Body of pancreas (tissue), 4 donors: ENCODE data around the gene PYROXD2.

ENCODE experiments used
- CTCF ChIP-seq, 7 experiments: fragments of 450-650 bp in 4 of 7; fragments of 200-600 bp in 3 of 7; sonication (generic) in 3 of 7; IDR thresholded peaks; one replicate each; pipeline ENCODE4 v1.5.1; 2016 to 2019; ENCODE audit warnings: antibody characterized with exemption in 7 of 7
- POLR2A ChIP-seq, 3 donors: fragments of 450-650 bp; IDR thresholded peaks; one replicate each; pipeline ENCODE4 v1.6.1; 2016; ENCODE audit warnings: antibody characterized with exemption in 3 of 3, mild to moderate bottlenecking in 2 of 3

DNA sequence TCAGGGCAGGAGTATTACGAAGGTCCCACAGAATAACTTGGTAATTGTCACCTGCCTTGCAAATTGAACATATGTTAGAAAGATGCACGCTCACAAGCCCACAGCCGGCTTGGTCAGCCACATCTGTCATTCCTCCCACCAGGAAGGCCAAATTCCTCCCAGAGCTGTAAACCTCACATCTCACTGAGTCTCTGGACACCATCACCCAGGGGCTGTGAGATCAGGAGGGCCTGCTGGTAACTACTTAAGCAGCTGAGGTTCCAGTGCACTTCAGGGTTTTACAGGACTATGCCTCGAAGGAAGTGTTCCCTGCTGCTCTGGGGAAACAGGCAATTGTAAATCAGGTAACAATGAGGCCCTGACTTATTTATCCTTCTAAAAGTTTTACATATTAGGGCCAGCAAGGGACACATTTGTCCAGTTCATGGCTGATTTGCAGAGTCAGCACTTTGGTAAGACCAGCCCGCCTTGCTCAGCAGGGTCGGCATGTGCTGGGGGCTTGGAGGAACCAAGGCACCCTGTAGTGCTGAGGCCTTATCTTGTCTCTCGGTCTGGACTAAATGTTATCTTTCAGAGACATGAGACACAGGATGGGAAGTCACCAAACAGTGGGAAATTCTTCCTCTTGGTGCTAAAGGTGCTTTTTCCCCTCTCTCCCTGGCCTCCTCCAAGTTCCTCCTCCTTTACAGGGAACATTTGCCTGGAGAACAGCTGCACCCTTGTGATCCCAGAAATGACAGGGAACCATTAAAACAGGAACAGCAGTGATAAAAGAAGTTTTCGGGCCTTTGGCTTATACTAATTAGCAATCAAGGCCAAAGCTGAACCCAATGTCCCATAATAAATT lies 34.3 kb downstream of the PYROXD2 start:
- no peak for TF ChIP-seq CTCF (IDR thresholded peaks at IDR 0.05)
- no peak for TF ChIP-seq POLR2A (IDR thresholded peaks at IDR 0.05)
